Measurements from ENCODE around the gene ZFHX3. TPM values are rescaled to one million over a fixed set of nuclear protein-coding genes. Genes with fewer than 3 reads are reported as not detected.

Gene ZFHX3
- total and polyA plus RNA-seq, 2 donors (not counting 1 experiment from before 2014, with no cell fraction given) = 0.54 to 6.6 TPM

DNA sequence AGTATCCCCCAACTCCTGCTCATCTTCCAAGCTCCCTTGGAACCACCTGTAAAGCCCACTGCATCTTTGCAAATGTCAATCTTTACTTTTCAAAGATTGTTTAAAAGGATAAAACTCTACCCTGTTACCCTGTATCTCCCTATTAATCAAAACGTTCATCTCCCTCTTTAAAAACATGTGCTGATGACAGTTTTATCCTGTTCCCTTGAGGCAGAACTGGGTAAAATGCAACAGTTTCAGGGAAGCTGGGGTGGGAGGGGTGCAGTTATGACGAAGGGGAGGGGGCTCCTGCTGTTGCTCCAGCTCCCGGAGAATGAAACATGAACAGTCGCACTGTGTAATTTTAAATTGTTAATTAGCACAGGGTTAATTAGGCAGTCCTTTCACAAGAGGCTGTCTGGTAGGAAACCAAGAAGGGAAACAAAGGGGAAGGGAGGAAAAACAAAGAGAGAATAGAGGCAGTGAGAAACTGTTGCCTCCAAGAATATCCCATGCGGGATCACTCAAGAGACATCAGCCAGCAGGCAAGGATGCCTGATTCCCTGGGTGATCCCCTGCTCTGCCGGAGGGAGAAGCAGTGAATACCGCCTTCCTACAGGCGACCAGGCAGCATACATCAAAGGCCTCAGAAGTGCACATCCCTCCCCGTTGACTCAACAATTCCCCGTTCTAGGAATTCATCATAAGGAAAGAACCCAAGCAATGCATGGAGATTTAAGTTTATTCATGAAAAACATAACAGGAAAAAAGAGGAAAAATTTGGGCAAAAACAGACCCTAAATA lies 84.2 kb downstream of the ZFHX3 start:
- Histone ChIP-seq H4K20me1 (ENCODE audit: control insufficient read depth, insufficient read depth, low read length, poor library complexity, severe bottlenecking) (no peaks in the 10 kb centered on the region), H3K36me3 (replicated peaks in 1 of 2; ENCODE audit: control extremely low read depth in 1 of 2, control insufficient read depth in 1 of 2, extremely low read depth in 1 of 2, insufficient read depth in 2 of 2, low read length in 1 of 2) (no peaks in the 10 kb centered on the region), H3K4me1 (ENCODE audit: control insufficient read depth in 2 of 2, insufficient read depth in 2 of 2, low read length in 2 of 2) (no peaks in the 10 kb centered on the region), H3K27me3 (replicated peaks in 1 of 4; ENCODE audit: control extremely low read depth in 1 of 4, control insufficient read depth in 3 of 4, insufficient read depth in 4 of 4, low read length in 3 of 4) (no peaks in the 10 kb centered on the region), H3K79me2 (ENCODE audit: control insufficient read depth, insufficient read depth, low read length) (no peaks in the 10 kb centered on the region), H3K9me3 (ENCODE audit: control extremely low read depth in 1 of 3, control insufficient read depth in 2 of 3, insufficient read depth in 1 of 3, low read length in 2 of 3) (peaks cover 0 to 11% (median 0%) of the 10 kb centered on the region in 3 donors), H2AFZ (ENCODE audit: insufficient read depth, low read depth, low read length, poor library complexity, severe bottlenecking) (no peak overlapping the region), H3K27ac (ENCODE audit: low read length in 2 of 2) (no peak overlapping the region), H3K9ac (ENCODE audit: low read length) (no peak overlapping the region), H3K4me3 (ENCODE audit: control extremely low read depth in 1 of 5, extremely low read depth in 1 of 5, insufficient read depth in 1 of 5, low read depth in 2 of 5, low read length in 4 of 5) (no peak overlapping the region), H3K4me2 (replicated peaks; ENCODE audit: low read depth, low read length, poor library complexity, severe bottlenecking) (no peak overlapping the region)
- Mint-ChIP-seq H3K4me3 (no peak overlapping the region), H3K9me3 (ENCODE audit: insufficient read depth) (no peaks in the 10 kb centered on the region), H3K27ac (no peak overlapping the region), H3K27me3 (no peaks in the 10 kb centered on the region), H3K4me1 (no peaks in the 10 kb centered on the region)
- CTCF ChIA-PET = interaction anchor here (0.6 kb wide), 1 partner anchor 153 kb away, joined by 3 read pairs; no protein-coding TSS in a partner anchor
- 87% methylated on average over 4 of the region's 10 CpGs for WGBS (ENCODE audit: insufficient coverage)
- no peak for DNase-seq
- TF ChIP-seq EZH2 (IDR thresholded peaks at IDR 0.05; ENCODE audit: borderline replicate concordance, insufficient read depth, low read depth, low read length, poor library complexity, severe bottlenecking) = no peak
- TF ChIP-seq, protein P1, sequence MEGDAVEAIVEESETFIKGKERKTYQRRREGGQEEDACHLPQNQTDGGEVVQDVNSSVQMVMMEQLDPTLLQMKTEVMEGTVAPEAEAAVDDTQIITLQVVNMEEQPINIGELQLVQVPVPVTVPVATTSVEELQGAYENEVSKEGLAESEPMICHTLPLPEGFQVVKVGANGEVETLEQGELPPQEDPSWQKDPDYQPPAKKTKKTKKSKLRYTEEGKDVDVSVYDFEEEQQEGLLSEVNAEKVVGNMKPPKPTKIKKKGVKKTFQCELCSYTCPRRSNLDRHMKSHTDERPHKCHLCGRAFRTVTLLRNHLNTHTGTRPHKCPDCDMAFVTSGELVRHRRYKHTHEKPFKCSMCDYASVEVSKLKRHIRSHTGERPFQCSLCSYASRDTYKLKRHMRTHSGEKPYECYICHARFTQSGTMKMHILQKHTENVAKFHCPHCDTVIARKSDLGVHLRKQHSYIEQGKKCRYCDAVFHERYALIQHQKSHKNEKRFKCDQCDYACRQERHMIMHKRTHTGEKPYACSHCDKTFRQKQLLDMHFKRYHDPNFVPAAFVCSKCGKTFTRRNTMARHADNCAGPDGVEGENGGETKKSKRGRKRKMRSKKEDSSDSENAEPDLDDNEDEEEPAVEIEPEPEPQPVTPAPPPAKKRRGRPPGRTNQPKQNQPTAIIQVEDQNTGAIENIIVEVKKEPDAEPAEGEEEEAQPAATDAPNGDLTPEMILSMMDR (IDR thresholded peaks at IDR 0.05) = no peak
- POLR2A ChIA-PET = no interaction called here
- intact Hi-C loops (cut with micrococcal nuclease) = no loop called here
- no peak for ATAC-seq (ENCODE audit: low read depth)

DNA sequence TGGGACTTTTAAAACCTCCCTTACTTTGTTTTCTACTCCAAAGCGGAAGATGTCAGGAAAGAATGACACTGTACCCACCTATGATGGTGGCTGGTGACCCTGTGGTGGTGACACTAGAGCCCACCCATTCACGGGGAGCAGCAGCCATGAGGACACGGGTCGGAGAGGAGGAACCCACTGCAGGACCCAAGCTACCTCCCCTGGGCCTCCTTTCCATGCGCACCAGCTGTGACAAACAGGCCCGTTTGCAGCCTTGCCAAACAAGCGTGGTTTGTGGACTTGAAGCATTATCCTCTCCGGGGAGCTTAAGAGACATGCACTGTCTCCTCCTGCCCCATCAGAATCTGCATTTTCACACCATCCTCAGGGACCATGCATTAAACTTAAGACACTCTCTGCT lies 85.6 kb downstream of the ZFHX3 start:
- intact Hi-C loops (cut with micrococcal nuclease) = no loop called here
- DNase-seq (no peak), ATAC-seq (ENCODE audit: low read depth) (no peak)
- no peaks in the 10 kb centered on the region for H4K20me1 ChIP-seq (ENCODE audit: control insufficient read depth, insufficient read depth, low read length, poor library complexity, severe bottlenecking)
- no peak overlapping the region for H3K27ac Mint-ChIP-seq
- H3K9ac ChIP-seq (ENCODE audit: low read length) = no peak overlapping the region
- no peaks in the 10 kb centered on the region for H3K36me3 ChIP-seq (replicated peaks in 1 of 2; ENCODE audit: control extremely low read depth in 1 of 2, control insufficient read depth in 1 of 2, extremely low read depth in 1 of 2, insufficient read depth in 2 of 2, low read length in 1 of 2)
- H3K27ac ChIP-seq (ENCODE audit: low read length in 2 of 2) = no peak overlapping the region
- H3K9me3 Mint-ChIP-seq (ENCODE audit: insufficient read depth) = no peaks in the 10 kb centered on the region
- ChIA-PET POLR2A (no interaction called here), CTCF (no interaction called here)
- TF ChIP-seq, protein P1 (IDR thresholded peaks at IDR 0.05) = no peak
- no peak for TF ChIP-seq EZH2 (IDR thresholded peaks at IDR 0.05; ENCODE audit: borderline replicate concordance, insufficient read depth, low read depth, low read length, poor library complexity, severe bottlenecking)
- no peaks in the 10 kb centered on the region for H3K4me1 ChIP-seq (ENCODE audit: control insufficient read depth in 2 of 2, insufficient read depth in 2 of 2, low read length in 2 of 2)
- no peak overlapping the region for H2AFZ ChIP-seq (ENCODE audit: insufficient read depth, low read depth, low read length, poor library complexity, severe bottlenecking)
- WGBS (ENCODE audit: insufficient coverage) = 91% methylated on average over 7 of the region's 8 CpGs
- no peaks in the 10 kb centered on the region for H3K4me1 Mint-ChIP-seq
- no peaks in the 10 kb centered on the region for H3K79me2 ChIP-seq (ENCODE audit: control insufficient read depth, insufficient read depth, low read length)
- H3K27me3 Mint-ChIP-seq = no peaks in the 10 kb centered on the region
- H3K4me3 Mint-ChIP-seq = no peak overlapping the region
- H3K4me3 ChIP-seq (ENCODE audit: control extremely low read depth in 1 of 5, extremely low read depth in 1 of 5, insufficient read depth in 1 of 5, low read depth in 2 of 5, low read length in 4 of 5) = no peak overlapping the region
- no peak overlapping the region for H3K4me2 ChIP-seq (replicated peaks; ENCODE audit: low read depth, low read length, poor library complexity, severe bottlenecking)
- no peaks in the 10 kb centered on the region for H3K27me3 ChIP-seq (replicated peaks in 1 of 4; ENCODE audit: control extremely low read depth in 1 of 4, control insufficient read depth in 3 of 4, insufficient read depth in 4 of 4, low read length in 3 of 4)
- peaks cover 0 to 21% (median 0%) of the 10 kb centered on the region in 3 donors for H3K9me3 ChIP-seq (ENCODE audit: control extremely low read depth in 1 of 3, control insufficient read depth in 2 of 3, insufficient read depth in 1 of 3, low read length in 2 of 3)

Data from B cell (primary cell).